GM21528 (cell line): ENCODE results near the gene MUC13.

Experiments
- ATAC-seq: cut with Tn5 transposase; IDR thresholded peaks from one replicate; pipeline ENCODE4 v1.9.1; 2021; ENCODE audit warnings: mild to moderate bottlenecking, moderate library complexity; ENCODE audit not compliant: unreplicated experiment, low FRiP score

MUC13 gene

DNA sequence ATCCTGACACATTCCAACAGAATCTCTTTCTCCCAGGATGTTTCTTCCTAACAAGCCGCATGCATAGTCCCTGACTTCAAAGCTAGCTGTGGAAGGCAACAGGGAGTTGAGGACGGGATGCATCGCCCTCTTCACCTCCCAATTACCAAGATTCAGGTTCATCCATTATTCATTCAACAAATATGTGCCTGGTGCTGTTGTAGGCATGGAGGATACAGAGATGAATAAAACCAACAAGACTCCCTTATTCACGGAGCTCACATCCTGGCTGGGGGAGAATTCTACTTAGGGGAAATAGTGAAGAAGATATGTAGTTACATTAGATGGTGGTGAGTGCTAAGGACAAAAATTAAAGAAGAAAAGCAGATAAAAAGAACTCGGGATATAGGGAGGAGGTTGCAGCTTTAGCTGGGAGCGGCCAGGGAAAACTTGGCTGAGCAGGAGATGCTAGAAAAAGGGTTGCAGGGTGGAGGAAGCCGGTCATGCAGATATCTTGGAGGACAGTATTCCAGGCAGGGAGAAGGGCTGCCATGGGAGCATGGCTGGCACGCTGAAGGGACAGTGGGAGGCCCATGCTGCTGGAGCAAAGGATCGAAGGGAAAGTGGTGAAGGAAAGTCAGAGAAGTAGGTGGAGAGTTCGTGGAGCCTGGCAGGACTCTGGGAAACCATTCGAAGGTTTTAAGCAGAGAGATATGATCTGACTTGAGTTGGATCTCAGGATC lies 52.4 kb downstream of the MUC13 start:
- no peak for ATAC-seq

- no peak for ATAC-seq
Observed at GRCh38 chr3:124879337-124879680, 55.2 kb downstream of the MUC13 start.

DNA sequence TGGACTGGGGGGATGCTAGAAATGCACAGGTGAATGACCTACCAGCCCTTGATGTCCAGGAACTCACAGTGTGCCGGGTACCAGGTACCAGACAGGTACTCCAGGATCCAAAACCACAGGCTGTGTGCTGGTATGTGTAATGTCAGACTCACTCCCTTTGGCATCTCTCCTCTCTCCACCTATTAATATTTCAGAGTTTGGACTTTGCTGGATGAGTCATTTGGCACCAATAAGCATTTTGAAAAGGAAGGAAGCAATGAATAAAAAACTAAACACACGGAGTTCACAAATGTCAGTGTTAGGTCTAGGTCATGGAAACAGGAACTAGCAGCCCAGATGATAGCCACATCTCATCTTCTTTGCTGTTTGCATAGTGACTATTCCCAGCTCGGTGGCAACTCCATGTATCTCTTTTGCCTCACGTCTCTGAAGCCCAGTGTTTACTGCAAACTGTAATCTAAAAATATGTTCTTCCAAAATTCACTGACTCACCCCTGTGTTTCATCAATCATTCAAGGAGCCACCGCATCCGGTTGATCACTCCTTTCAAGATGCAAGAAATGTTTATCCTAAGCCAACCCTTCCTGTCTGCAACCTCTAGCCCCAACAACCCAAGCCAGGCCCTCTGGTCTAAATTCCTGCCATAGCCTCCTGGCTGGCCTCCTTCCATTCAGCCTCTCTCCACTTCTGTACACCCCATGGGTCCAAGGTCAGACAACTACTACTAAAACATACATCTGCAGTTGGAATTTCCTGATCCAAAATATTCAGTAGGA lies 55.8 kb downstream of the MUC13 start:
- ATAC-seq: no peak

DNA sequence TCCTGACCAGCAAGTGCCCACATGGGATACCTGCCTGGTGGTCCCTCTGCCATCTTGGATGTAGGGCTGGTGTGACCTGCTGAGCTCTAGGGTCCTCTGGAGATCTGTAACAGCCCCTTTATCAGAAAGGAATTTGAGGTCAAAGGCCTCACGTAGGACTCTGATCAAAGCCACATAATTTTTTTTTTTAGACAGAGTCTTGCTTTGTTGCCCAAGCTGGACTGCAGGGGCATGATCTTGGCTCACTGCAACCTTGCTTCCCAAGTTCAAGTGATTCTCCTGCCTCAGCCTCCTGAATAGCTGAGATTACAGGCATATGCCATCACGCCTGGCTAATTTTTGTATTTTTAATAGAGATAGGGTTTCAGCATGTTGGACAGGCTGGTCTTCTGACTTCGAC lies 56.9 kb downstream of the MUC13 start:
- ATAC-seq: no peak

DNA sequence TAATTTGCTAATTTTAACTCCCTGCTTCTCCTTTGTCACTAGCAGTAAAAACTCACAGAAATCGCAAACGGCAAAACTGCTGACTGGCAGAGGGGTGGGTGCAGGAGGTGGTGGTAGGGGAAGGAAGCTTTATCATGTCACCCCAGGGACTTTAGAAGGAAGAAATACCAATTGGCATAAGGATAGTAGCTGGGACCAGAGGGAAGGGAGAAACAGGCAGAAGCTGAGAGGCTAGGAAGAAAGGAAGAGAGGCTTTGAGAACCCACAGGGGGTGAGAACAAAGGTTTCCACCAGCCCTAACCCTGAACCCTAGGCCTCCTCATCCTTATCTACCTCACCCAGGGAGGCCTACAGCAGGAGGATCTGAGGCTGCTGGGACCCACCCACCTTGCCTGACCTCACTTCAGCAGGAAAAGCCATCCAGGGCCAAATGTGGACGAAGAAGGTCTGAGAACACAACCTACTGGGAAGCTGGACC lies 58.1 kb downstream of the MUC13 start:
- no peak for ATAC-seq

GRCh38 chr3:124873226-124873625 lies 61.3 kb downstream of the MUC13 start:
- no peak for ATAC-seq

DNA sequence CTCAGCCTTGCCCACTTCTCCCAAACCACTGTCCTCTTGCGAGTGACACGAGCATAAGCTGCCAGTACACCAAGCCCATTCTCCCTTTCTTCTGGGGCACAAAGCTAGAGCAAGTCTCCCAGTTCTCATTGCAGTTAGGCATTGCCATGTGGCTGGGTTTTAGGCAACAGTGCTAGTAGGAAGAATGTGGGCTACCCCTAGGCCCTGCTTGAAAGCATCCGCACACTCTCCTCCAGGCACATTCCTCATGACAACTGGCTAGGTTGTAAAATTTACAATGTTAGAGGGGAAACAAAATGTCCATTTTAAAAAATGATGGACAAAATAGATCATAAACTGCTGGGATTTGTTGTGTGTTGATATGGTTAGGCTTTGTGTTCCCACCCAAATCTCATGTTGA lies 67.0 kb downstream of the MUC13 start:
- ATAC-seq: no peak

DNA sequence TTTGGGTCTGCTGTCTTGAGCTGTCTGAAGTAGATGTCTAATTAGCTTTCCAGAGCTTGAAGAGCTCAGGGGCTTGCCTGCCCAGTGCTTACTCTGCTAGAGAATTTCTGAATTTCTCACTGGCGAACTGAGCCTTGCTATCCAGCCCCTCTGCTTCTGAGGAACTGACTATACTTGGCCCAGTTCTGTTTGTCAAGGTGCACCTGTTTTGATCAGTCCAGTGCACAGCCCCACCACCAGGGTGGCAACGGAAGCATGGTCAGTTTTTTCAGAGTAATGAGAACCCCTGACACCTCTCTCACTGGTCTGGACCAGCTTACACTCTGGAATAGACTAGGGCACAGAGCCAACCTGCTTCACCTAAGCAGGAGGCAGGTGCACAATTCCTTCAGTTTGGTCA lies 72.5 kb downstream of the MUC13 start:
- ATAC-seq: no peak

DNA sequence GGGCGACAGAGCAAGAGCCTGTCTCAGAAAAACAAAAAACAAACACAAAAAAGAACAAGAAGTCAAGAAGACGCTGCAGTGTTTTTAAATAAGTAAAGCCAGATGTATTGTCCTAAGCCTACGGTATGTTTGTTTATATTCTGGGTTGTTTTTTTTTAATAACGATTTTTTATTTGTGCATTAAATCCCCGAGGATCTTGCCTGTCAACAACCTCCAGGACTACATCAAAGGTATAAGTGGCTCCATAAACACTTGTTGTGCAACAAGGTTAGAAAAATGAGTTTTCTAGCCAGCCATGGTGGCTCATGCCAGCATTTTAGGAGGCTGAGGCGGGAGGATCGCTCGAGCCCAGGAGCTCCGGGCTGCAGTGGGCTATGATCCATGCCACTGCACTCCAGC lies 73.5 kb downstream of the MUC13 start:
- no peak for ATAC-seq

- no peak for ATAC-seq
Observed at GRCh38 chr3:124860599-124860998, 74.0 kb downstream of the MUC13 start.

DNA sequence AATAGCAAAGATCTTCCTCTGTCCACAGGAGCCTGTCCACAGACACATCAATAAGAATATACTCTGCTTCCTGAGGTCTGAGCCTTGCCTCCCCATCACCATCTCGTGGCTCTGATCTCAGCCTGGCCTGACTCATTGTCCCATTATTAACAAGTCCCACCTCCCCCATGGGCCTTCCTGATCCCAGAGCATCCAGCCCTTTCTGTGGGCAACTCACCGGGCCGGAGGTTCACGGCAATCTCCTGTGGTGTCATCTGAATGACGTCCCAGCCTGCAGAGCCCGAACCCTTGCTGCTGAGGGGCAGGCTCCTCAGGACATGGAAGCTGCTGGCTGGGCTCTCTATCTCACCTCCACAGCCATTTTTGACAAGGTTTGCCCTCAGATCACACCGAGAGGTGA lies 75.5 kb downstream of the MUC13 start:
- ATAC-seq: no peak

GRCh38 chr3:124858275-124858674 lies 76.3 kb downstream of the MUC13 start:
- ATAC-seq: no peak

DNA sequence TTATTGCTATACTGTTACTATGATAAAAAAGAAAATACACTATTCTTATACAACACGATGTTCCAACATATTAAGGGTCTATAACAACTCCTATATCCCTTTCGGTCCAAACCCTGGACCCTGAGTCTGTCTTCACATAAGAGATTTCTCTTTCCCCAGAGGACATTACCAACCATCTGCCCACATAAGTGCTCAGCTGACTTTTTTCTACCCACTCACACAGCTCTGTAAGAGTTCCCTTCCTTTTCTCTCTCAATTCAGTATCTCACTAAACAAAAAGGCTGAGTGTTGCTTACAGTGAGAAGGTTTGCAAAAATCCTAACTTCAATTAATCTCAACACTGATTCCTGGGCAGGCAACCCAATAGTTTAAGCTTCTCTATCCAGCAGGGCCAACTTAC lies 77.9 kb downstream of the MUC13 start:
- no peak for ATAC-seq
